ENCODE results near the gene NEGR1.

The NEGR1 gene

GRCh38 chr1:71561206-71561605 is 721.1 kb downstream of the NEGR1 start:
- DNase-seq (ENCODE audit: low read depth) = no peak

GRCh38 chr1:71559880-71560279 is 722.5 kb downstream of the NEGR1 start:
- DNase-seq (ENCODE audit: low read depth) = no peak

GRCh38 chr1:71557138-71557537 is 725.2 kb downstream of the NEGR1 start:
- DNase-seq (ENCODE audit: low read depth) = no peak

GRCh38 chr1:71548398-71548890 is 733.9 kb downstream of the NEGR1 start:
- DNase-seq (ENCODE audit: low read depth) = no peak

- no peak for DNase-seq (ENCODE audit: low read depth)
Measured at GRCh38 chr1:71542155-71542554, 740.2 kb downstream of the NEGR1 start.

GRCh38 chr1:71533950-71534349 is 748.4 kb downstream of the NEGR1 start:
- no peak for DNase-seq (ENCODE audit: low read depth)

GRCh38 chr1:71532343-71532742 is 750.0 kb downstream of the NEGR1 start:
- no peak for DNase-seq (ENCODE audit: low read depth)

GRCh38 chr1:71526824-71527223 is 755.5 kb downstream of the NEGR1 start:
- no peak for DNase-seq (ENCODE audit: low read depth)

- DNase-seq (ENCODE audit: low read depth) = no peak
Measured at GRCh38 chr1:71522721-71523120, 759.6 kb downstream of the NEGR1 start.

GRCh38 chr1:71521655-71522264 is 760.6 kb downstream of the NEGR1 start:
- DNase-seq (ENCODE audit: low read depth) = peak; percentile 50

- no peak for DNase-seq (ENCODE audit: low read depth)
Measured at GRCh38 chr1:71511505-71511904, 770.8 kb downstream of the NEGR1 start.

GRCh38 chr1:71510725-71511124 is 771.6 kb downstream of the NEGR1 start:
- DNase-seq (ENCODE audit: low read depth) = no peak

- no peak for DNase-seq (ENCODE audit: low read depth)
Measured at GRCh38 chr1:71509051-71509595, 773.2 kb downstream of the NEGR1 start.

- no peak for DNase-seq (ENCODE audit: low read depth)
Measured at GRCh38 chr1:71502006-71502405, 780.3 kb downstream of the NEGR1 start.

- no peak for DNase-seq (ENCODE audit: low read depth)
Measured at GRCh38 chr1:71498542-71498941, 783.8 kb downstream of the NEGR1 start.

GRCh38 chr1:71494163-71494562 is 788.2 kb downstream of the NEGR1 start:
- peak; percentile 19 for DNase-seq (ENCODE audit: low read depth)

- DNase-seq (ENCODE audit: low read depth) = no peak
Measured at GRCh38 chr1:71492298-71493041, 789.9 kb downstream of the NEGR1 start.

- peak; percentile 7 for DNase-seq (ENCODE audit: low read depth)
Measured at GRCh38 chr1:71490432-71490831, 791.9 kb downstream of the NEGR1 start.

GRCh38 chr1:71488555-71489252 is 793.6 kb downstream of the NEGR1 start:
- DNase-seq (ENCODE audit: low read depth) = no peak

- no peak for DNase-seq (ENCODE audit: low read depth)
Measured at GRCh38 chr1:71473331-71473730, 809.0 kb downstream of the NEGR1 start.

GRCh38 chr1:71465093-71465492 is 817.2 kb downstream of the NEGR1 start:
- DNase-seq (ENCODE audit: low read depth) = no peak

- no peak for DNase-seq (ENCODE audit: low read depth)
Measured at GRCh38 chr1:71464016-71464415, 818.3 kb downstream of the NEGR1 start.

- peak; percentile 33 for DNase-seq (ENCODE audit: low read depth)
Measured at GRCh38 chr1:71463144-71463543, 819.2 kb downstream of the NEGR1 start.
